MM.1S (cell line): ENCODE data around the gene CLDN11.

Experiments
- DNase-seq: peaks from one replicate; pipeline ENCODE4 v3.0.0-alpha.2; 2015
- H2AFZ ChIP-seq: fragments of 300-600 bp; sonication (generic); 2 replicates; pipeline ENCODE4 v1.6.0; 2016; ENCODE audit warnings: antibody characterized with exemption, low read length
- H3F3A ChIP-seq: fragments of 300-600 bp; sonication (generic); 2 replicates; pipeline ENCODE4 v1.6.1; 2016; ENCODE audit warnings: mild to moderate bottlenecking, antibody characterized with exemption, low read length, moderate library complexity, mixed read lengths; ENCODE audit not compliant: insufficient read depth
- H3K27ac ChIP-seq: fragments of 300-600 bp; sonication (generic); 2 replicates; pipeline ENCODE4 v1.5.1; 2016; ENCODE audit warnings: mild to moderate bottlenecking, low read length
- H3K27me3 ChIP-seq: fragments of 300-600 bp; sonication (generic); replicated peaks from 2 replicates; pipeline ENCODE4 v1.6.0; 2016; ENCODE audit warnings: low read length; ENCODE audit not compliant: insufficient read depth
- H3K36me3 ChIP-seq: fragments of 300-600 bp; sonication (generic); replicated peaks from 2 replicates; pipeline ENCODE4 v1.6.1; 2016; ENCODE audit warnings: mild to moderate bottlenecking, low read length, mixed read lengths; ENCODE audit not compliant: insufficient read depth
- H3K4me1 ChIP-seq: fragments of 300-600 bp; sonication (generic); 2 replicates; pipeline ENCODE4 v1.6.1; 2016; ENCODE audit warnings: low read length, mixed read lengths
- H3K4me2 ChIP-seq: fragments of 300-600 bp; sonication (generic); 2 replicates; pipeline ENCODE4 v1.6.0; 2016; ENCODE audit warnings: low read depth, low read length
- H3K4me3 ChIP-seq: fragments of 300-600 bp; sonication (generic); 2 replicates; pipeline ENCODE4 v1.5.1; 2016; ENCODE audit warnings: low read length, mixed read lengths
- H3K79me2 ChIP-seq: fragments of 300-600 bp; sonication (generic); 2 replicates; pipeline ENCODE4 v1.6.1; 2016; ENCODE audit warnings: mixed run types, low read length, mixed read lengths
- H3K9ac ChIP-seq: fragments of 300-600 bp; sonication (generic); 2 replicates; pipeline ENCODE4 v1.6.1; 2016; ENCODE audit warnings: low read length, mixed read lengths
- H3K9me2 ChIP-seq: fragments of 300-600 bp; sonication (generic); replicated peaks from 2 replicates; pipeline ENCODE4 v1.6.1; 2016; ENCODE audit warnings: mild to moderate bottlenecking, low read length, mixed read lengths; ENCODE audit not compliant: insufficient read depth
- H3K9me3 ChIP-seq: fragments of 300-600 bp; sonication (generic); replicated peaks from 2 replicates; pipeline ENCODE4 v1.6.1; 2016; ENCODE audit warnings: mild to moderate bottlenecking, low read length, mixed read lengths; ENCODE audit not compliant: insufficient read depth
- H4K20me1 ChIP-seq: fragments of 300-600 bp; sonication (generic); 2 replicates; pipeline ENCODE4 v1.6.1; 2016; ENCODE audit warnings: mild to moderate bottlenecking, low read length, moderate library complexity, mixed read lengths; ENCODE audit not compliant: insufficient read depth
- CTCF ChIP-seq: fragments of 300-600 bp; sonication (generic); IDR thresholded peaks from 2 replicates; pipeline ENCODE4 v1.5.1; 2016; ENCODE audit warnings: antibody characterized with exemption, low read length, mixed read lengths
- EZH2 ChIP-seq: fragments of 300-600 bp; sonication (generic); optimal IDR thresholded peaks from 2 replicates; pipeline ENCODE3; 2017; ENCODE audit warnings: low read depth, mild to moderate bottlenecking, antibody characterized with exemption, low read length, mixed read lengths
- EZH2phosphoT487 ChIP-seq: fragments of 300-600 bp; sonication (generic); IDR thresholded peaks from 2 replicates; pipeline ENCODE4 v1.6.1; 2018; ENCODE audit warnings: antibody characterized with exemption, low read length

Gene CLDN11

GRCh38 chr3:170391108-170391507 is 27.6 kb upstream of the CLDN11 start:
- TF ChIP-seq CTCF (no peak), EZH2phosphoT487 (no peak), EZH2 (no peak)
- Histone ChIP-seq H3F3A (no peaks in the 10 kb centered on the region), H3K36me3 (no peaks in the 10 kb centered on the region; the same call in 1 of the 2 replicates), H3K4me3 (no peak overlapping the region), H4K20me1 (no peaks in the 10 kb centered on the region), H3K27me3 (no peaks in the 10 kb centered on the region), H2AFZ (no peak overlapping the region), H3K4me1 (no peaks in the 10 kb centered on the region), H3K9me3 (no peaks in the 10 kb centered on the region), H3K9ac (no peak overlapping the region), H3K79me2 (0 out of 2 replicates have a peak, but pooled peaks cover 4% of the 10 kb centered on the region), H3K9me2 (no peaks in the 10 kb centered on the region), H3K4me2 (no peak overlapping the region), H3K27ac (no peak overlapping the region)
- DNase-seq: no peak

GRCh38 chr3:170397685-170398084 is 21.0 kb upstream of the CLDN11 start:
- Histone ChIP-seq H3K9me3 (no peaks in the 10 kb centered on the region), H4K20me1 (no peaks in the 10 kb centered on the region), H3K79me2 (no peaks in the 10 kb centered on the region), H3K27me3 (no peaks in the 10 kb centered on the region), H3F3A (no peaks in the 10 kb centered on the region), H3K27ac (no peak overlapping the region), H3K9me2 (no peaks in the 10 kb centered on the region), H2AFZ (no peak overlapping the region), H3K36me3 (no peaks in the 10 kb centered on the region), H3K4me3 (no peak overlapping the region), H3K4me2 (no peak overlapping the region), H3K9ac (no peak overlapping the region), H3K4me1 (no peaks in the 10 kb centered on the region)
- TF ChIP-seq CTCF (no peak), EZH2phosphoT487 (no peak), EZH2 (no peak)
- no peak for DNase-seq

GRCh38 chr3:170405101-170405500 is 13.6 kb upstream of the CLDN11 start:
- H3K9me3 ChIP-seq: no peaks in the 10 kb centered on the region
- H3K36me3 ChIP-seq: no peaks in the 10 kb centered on the region
- H3K4me1 ChIP-seq: no peaks in the 10 kb centered on the region
- H3K79me2 ChIP-seq: no peaks in the 10 kb centered on the region
- H3K9me2 ChIP-seq: no peaks in the 10 kb centered on the region
- no peaks in the 10 kb centered on the region for H3K27me3 ChIP-seq
- no peak for TF ChIP-seq EZH2phosphoT487
- no peak for TF ChIP-seq CTCF
- no peak for TF ChIP-seq EZH2
- no peak overlapping the region for H3K4me3 ChIP-seq
- H4K20me1 ChIP-seq: no peaks in the 10 kb centered on the region
- H2AFZ ChIP-seq: no peak overlapping the region
- DNase-seq: no peak
- no peak overlapping the region for H3K27ac ChIP-seq
- no peaks in the 10 kb centered on the region for H3F3A ChIP-seq
- H3K4me2 ChIP-seq: no peak overlapping the region
- H3K9ac ChIP-seq: no peak overlapping the region
